ENCODE data around the gene SETD3.

Gene SETD3

GRCh38 chr14:99418242-99418641, 62.4 kb downstream of the SETD3 start:
- no peak for DNase-seq

DNA sequence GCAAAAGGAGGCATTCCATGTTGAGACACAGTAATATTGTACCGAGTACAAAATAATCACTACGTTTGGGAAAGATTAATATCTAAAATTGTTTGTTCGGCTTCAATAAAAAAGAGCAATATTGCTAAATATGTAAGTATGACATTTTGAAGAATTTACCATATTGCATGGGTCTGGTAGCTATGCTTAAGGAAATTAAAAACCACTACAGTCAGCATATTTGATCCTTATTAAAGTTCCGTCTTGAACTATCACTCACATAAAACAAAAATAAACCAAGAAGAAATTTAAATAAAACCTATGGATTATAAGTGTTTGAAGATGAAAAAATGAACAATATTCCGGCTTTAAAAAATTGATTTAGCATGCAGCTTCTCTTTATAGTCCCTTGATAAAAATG, 63.8 kb downstream of the SETD3 start:
- DNase-seq: no peak

GRCh38 chr14:99415496-99416281, 65.0 kb downstream of the SETD3 start:
- DNase-seq: peak; percentile 84

DNA sequence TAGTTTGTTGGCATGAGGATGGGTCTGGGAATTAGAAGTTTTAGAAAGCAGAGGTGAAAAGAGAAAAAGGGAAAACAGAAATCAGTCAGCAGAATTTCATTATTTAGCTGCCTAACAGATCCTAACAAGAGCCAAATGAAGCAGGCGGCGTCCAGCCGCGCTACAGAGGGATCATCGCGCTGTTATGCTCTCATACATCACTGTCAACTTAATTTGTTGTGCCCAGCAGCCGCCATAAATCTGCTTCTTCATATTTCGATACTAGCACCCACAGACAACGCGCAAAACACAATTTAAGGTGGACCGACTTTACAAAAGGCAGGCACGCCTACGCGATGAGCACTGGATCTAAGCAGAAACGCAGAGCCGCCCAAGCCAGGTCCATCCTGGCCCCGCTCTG, 66.7 kb downstream of the SETD3 start:
- DNase-seq: no peak

DNA sequence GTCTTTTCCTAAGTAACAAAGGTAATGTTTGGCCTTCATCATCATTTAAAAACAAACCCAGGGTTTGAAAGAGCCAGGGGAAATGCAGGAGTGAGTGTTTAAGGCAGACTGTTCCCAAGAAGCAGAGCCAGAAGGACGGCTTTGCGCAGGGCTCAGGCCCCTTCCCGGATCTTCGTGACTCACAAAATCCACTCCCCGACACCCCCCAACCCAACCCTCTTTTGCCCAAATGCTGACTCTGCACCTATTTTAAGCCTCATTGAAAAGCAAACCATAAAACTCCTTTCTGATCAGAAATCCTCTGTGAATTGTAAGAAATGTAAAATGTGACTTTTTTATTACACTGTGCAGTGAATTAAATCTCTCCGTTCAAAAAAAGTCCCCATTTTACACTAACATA, 67.5 kb downstream of the SETD3 start:
- DNase-seq: no peak

GRCh38 chr14:99412117-99413061, 68.3 kb downstream of the SETD3 start:
- no peak for DNase-seq

DNA sequence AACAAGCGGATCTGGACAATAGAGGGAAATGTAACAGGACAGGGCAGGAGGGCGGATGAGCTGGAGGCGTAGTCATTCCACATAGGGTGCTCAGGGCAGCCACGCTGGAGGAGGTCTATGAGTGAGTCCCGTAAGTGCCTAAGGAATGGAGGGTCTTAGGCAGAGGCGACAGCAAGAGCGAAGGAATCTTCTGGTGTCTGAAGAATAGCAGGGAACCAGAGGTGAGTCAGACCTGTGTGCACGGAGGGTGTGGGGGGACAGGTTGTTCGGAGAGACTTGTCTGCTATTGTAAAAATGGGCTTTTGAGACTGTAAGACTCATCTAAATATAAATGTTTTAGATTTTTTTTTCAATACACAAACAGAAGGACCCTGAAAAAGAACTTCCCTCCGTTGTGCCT, 70.6 kb downstream of the SETD3 start:
- DNase-seq: no peak

DNA sequence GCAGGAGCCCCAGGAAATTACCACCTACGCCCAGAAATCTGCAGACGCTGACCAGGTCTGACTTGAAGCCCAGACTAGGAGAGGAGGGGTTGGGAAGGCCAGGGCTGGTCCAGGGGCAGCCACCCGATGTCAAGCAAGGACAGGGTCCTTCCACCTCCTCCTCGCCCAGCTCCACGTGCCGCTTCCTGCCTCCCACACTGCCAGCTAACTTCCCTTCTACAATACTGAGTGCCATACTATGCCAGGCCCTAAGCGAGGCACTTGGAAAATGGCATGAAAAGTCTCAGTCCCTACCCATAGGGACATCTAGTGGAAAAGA, 71.7 kb downstream of the SETD3 start:
- DNase-seq: no peak

GRCh38 chr14:99408286-99408970, 72.2 kb downstream of the SETD3 start:
- DNase-seq: no peak

DNA sequence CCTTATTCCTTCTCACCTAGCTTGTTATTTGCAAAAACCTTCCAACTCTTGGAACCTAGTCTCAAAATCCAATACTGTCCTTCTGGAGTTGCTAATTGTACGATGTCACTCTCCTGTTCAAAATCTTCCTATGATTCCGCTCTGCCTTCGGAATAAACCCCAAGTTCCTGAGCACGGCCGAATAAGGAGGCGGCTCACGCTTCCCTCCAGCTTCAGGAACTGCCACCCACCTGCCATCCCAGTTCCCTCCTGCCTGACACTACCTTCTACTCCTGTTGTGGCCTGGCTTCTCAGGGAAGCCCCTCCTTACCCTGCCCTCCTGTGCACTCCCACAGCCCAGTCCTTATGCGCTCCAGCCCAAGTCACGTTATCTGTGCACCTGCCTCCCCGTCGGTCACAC, 73.2 kb downstream of the SETD3 start:
- DNase-seq: no peak

DNA sequence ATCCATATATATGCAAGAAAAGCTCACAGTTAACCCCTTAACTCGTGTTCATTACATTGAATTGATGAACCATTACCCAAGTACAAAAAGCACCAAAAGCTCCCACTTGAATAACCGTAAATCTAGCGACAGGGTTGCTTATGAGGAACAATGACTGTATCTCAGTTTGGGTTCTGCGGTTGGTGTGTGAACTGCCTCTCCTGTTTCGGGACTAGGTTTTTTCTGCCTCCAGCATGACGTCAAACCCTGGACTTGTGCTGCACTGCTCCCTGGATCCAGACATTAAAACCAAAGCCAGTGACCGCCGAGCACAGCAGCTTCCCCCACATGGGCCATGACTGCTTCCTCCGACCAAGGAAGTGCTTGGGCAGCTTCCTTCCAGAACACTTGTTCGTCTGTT, 77.7 kb downstream of the SETD3 start:
- no peak for DNase-seq

GRCh38 chr14:99402285-99402648, 78.4 kb downstream of the SETD3 start:
- DNase-seq: no peak

- no peak for DNase-seq
Observed at GRCh38 chr14:99401621-99402284, 78.9 kb downstream of the SETD3 start.

- no peak for DNase-seq
Observed at GRCh38 chr14:99401211-99401610, 79.4 kb downstream of the SETD3 start.

DNA sequence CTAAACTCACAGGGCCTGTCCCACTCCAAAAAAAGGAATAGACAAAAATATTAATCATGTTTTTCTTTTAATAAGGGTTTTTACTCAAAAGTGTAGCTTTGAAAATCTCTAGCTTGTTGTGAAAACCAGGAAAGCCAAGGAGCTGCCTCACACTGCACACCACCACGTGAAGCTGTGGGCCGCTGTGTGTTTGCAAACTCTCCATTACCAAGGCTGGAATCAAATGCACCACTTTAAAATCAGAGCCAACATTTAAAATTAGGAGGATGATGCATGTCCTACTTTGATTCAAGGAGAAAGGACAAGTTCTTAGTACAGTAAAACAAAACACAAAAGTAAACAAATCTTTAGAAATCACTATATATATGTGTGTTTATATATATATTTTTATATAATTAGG, 83.0 kb downstream of the SETD3 start:
- DNase-seq: no peak

- peak; percentile 29 for DNase-seq
Observed at GRCh38 chr14:99395909-99396530, 84.6 kb downstream of the SETD3 start.

DNA sequence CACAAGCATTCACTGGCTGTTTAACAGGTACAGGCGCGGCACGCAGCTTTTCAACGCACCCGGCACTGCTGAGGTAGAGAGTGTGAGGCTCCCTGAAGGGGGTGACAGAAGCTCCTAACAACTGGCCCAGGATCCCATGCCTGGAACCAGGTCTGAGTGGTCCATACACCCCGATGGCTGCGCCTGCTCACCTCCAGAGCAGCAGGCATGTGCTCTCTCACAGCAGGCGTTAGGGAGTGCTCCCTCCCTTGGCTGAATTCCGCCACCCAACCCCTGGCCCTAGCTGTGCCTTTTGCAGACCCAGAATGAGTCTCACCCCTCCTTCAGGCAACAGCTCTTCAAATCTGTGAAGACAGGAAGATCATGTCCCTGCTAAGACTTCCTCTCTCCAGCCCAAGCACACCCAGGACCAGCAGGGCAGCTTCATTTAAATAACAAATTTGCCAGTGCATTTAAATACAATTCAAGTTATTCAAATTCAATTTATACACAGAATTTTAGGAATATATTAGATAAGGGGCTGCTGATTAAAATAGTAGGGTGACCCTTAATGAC, 86.0 kb downstream of the SETD3 start:
- DNase-seq: no peak

DNA sequence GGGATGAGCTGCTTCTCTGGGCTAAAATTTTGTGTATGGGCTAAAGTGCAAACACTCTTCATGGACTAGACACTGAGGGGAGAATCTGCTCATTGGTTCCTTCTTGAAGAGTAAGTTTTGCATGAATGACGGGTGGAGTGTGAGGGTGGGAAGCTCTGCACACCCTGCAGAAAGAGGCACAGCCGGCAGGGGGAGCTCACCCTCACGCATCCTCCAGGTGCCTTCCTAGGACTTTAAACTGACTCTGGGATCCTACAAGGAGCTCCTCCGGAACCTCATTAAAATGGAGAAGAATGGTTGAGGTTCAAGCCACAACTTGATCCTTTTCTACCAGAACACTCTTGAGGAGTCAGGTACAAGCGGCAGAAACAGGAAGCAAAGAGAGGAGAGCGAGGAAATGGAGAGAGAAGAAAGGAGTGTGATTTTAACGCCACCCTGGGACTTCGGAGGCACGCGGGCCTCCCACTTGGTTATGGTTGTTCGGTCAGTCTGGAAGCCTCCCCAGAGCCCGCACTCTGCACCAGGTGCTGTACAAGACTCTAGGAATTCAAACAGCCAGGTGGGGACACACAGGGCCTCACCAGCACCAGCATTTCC, 87.5 kb downstream of the SETD3 start:
- DNase-seq: peak; percentile 24

DNA sequence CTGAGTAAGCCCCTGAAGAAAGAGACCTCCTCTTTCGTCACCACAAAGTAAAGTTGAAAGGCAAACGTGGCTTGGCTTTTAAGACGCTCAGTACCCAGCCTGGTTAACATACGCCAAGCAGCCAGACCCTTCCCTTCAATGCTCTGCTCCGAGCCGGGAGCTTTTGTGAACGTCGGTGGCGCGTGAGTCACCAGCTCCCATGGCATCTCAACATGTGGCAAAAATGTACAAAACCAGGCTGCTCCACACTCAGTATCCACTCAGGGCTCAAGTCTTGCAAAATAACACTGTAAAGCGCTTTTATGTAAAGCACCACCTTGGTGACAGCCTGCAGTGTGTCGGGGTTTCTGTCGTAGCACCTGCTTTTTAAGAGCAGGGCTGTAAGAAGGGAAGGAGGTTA, 89.0 kb downstream of the SETD3 start:
- no peak for DNase-seq

- peak; percentile 33 for DNase-seq
Observed at GRCh38 chr14:99389174-99389826, 91.4 kb downstream of the SETD3 start.

DNA sequence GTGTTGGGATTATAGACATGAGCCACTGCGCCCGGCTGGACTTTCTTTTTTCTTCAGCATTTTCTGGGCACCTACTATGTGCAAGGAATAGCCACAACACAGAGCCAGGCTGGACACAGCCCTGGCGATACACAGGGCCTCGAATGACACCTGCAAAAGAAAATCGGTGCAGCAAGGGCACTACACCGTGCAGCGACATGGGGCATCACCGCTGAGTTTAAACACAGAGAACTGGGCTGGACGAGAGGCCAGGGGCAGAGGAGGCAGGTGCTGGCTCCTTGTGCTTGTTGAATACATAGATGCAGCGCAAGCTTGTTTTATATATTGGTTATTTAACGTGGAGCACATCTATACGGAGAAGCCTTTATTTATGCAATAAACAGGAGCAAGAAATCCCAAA, 92.4 kb downstream of the SETD3 start:
- DNase-seq: no peak
